GM19463 (cell line): ENCODE measurements around the gene C2.
"Not testable (repeated sequence)": the region's sequence is repeated elsewhere in the genome, so short reads cannot be mapped to it uniquely, and the experiment has no call there.

Experiments used
- ATAC-seq: cut with Tn5 transposase; IDR thresholded peaks from one replicate; pipeline ENCODE4 v1.9.1; 2021; ENCODE audit warnings: mild to moderate bottlenecking, moderate library complexity; ENCODE audit not compliant: unreplicated experiment

Gene C2

GRCh38 chr6:31972709-31973350 lies 45.3 kb downstream of the C2 start:
- no peak for ATAC-seq

- not testable (repeated sequence) for ATAC-seq
Measured at GRCh38 chr6:31976065-31976464, 48.5 kb downstream of the C2 start.

DNA sequence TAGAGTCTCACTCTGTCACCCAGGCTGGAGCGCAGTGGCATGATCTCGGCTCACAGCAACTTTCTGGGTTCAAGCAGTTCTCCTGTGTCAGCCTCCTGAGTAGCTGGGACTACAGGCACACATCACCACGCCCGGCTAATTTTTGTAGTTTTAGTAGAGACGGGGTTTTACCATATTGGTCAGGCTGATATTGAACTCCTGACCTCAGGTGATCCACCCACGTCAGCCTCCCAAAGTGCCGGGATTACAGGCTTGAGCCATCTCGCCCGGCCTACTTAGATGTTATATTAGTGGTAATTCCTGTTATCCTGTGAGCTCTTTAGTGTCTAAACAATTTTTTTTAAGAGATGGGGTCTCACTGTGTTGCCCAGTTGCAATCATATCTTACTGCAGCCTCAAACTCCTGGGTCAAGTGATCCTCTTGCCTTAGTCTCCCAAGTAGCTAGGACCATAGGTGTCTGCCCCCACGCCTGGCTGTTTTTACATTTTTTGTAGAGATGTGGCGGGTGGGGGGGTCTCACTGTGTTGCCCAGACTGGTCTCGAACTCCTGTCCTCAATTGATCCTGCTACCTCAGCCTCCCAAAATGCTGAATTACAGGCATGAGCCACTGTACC lies 50.4 kb downstream of the C2 start:
- ATAC-seq: no peak

DNA sequence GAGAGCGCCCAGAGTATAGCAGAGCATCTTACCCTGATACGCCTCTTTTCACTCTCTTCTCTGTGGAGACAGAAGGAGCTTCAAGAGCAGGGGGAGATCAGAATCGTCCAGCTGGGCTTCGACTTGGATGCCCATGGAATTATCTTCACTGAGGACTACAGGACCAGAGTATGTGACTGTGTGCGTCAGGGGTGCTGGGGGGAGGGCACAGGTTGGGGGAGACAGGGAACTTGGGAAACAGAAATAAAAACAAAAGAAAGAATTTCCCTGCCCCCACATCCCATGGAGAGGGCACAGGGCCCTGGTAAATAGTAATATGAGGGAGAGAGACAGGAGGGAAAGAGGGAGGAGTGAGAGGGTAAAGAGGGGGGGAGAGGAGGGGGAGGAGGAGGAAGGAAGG lies 51.3 kb downstream of the C2 start:
- ATAC-seq: no peak

- no peak for ATAC-seq
Measured at GRCh38 chr6:31979238-31979898, 51.9 kb downstream of the C2 start.

GRCh38 chr6:31980195-31980876 lies 52.8 kb downstream of the C2 start:
- ATAC-seq: not testable (repeated sequence)

DNA sequence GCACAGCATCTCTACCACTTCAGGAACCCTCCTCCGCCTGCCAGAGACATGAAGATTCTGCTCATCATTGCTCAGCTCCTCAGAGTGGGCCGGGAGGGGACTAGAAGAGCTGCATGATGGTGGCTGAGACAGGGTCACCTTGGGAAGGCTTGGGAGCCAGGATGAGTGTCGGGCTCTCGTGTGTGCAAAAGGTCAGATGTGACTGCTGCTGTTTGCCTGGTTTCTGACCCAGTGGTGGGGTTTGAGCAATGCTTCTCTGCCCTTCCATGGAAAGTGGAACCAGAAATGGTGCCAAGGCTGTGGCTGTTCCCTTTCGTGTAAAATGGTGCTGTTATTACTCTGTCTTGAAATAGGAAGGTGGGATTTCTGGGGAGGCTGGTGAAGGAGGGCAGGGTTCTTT lies 53.5 kb downstream of the C2 start:
- ATAC-seq: not testable (repeated sequence)

GRCh38 chr6:31981744-31982143 lies 54.2 kb downstream of the C2 start, which contains the start of gene C4A:
Gene C4A (plus strand): TSS chr6:31982057. CDS start chr6:31982108, 51 bp downstream.
- ATAC-seq: not testable (repeated sequence)

GRCh38 chr6:31989363-31989762 lies 61.8 kb downstream of the C2 start:
- not testable (repeated sequence) for ATAC-seq

DNA sequence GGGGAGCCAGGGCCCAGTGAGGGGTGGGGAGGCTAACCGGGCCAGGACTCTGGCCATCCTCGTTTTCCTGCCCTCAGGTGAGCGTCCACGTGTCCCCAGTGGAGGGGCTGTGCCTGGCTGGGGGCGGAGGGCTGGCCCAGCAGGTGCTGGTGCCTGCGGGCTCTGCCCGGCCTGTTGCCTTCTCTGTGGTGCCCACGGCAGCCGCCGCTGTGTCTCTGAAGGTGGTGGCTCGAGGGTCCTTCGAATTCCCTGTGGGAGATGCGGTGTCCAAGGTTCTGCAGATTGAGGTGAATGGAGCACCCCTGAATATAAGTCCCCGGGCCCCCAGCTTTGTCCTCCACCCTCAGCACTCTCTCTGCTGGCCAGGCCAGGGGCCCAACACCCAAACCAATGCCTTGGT lies 66.9 kb downstream of the C2 start:
- ATAC-seq: not testable (repeated sequence)
